Effector memory CD4-positive, alpha-beta T cell (primary cell): Measurements from ENCODE around the gene PPL.
"Not testable (repeated sequence)": the region's sequence is repeated elsewhere in the genome, so short reads cannot be mapped to it uniquely, and the experiment has no call there.

Experiments
- DNase-seq, 3 donors: peaks; one replicate each; pipeline ENCODE4 v3.0.0-alpha.2; 2020
- H3K27ac ChIP-seq: 2 replicates; pipeline ENCODE4 v1.7.0; 2013; ENCODE audit warnings: mild to moderate bottlenecking, low read length, moderate library complexity; ENCODE audit not compliant: insufficient read depth, poor library complexity, severe bottlenecking
- H3K27me3 ChIP-seq: replicated peaks from 2 replicates; pipeline ENCODE4 v1.7.0; 2013; ENCODE audit warnings: mild to moderate bottlenecking, low read length; ENCODE audit not compliant: insufficient read depth, control insufficient read depth, poor library complexity, severe bottlenecking
- H3K36me3 ChIP-seq: 2 replicates; pipeline ENCODE4 v1.7.0; 2013; ENCODE audit warnings: mild to moderate bottlenecking, low read length, moderate library complexity; ENCODE audit not compliant: control insufficient read depth, insufficient read depth
- H3K4me1 ChIP-seq: 2 replicates; pipeline ENCODE4 v1.7.0; 2013; ENCODE audit warnings: low read length, mild to moderate bottlenecking; ENCODE audit not compliant: control insufficient read depth, insufficient read depth, poor library complexity, severe bottlenecking
- H3K4me3 ChIP-seq: 2 replicates; pipeline ENCODE4 v1.7.0; 2013; ENCODE audit warnings: low read length, low read depth, mild to moderate bottlenecking; ENCODE audit not compliant: insufficient read depth, poor library complexity, severe bottlenecking
- H3K9me3 ChIP-seq: 2 replicates; pipeline ENCODE4 v1.7.0; 2013; ENCODE audit warnings: mild to moderate bottlenecking, low read length, moderate library complexity; ENCODE audit not compliant: control insufficient read depth

The PPL gene

GRCh38 chr16:4976611-4977145, 39.7 kb upstream of the PPL start:
- no peak for DNase-seq
- Histone ChIP-seq H3K27me3 (peaks cover 4% of the 10 kb centered on the region), H3K4me1 (no peaks in the 10 kb centered on the region), H3K4me3 (no peak overlapping the region), H3K9me3 (no peaks in the 10 kb centered on the region), H3K27ac (no peak overlapping the region), H3K36me3 (no peaks in the 10 kb centered on the region)

GRCh38 chr16:4976079-4976478, 39.1 kb upstream of the PPL start:
- no peaks in the 10 kb centered on the region for H3K9me3 ChIP-seq
- no peak overlapping the region for H3K27ac ChIP-seq
- H3K4me1 ChIP-seq = no peaks in the 10 kb centered on the region
- peaks cover 4% of the 10 kb centered on the region for H3K27me3 ChIP-seq
- no peak overlapping the region for H3K4me3 ChIP-seq
- H3K36me3 ChIP-seq = no peaks in the 10 kb centered on the region
- no peak for DNase-seq

GRCh38 chr16:4972938-4973587, 36.1 kb upstream of the PPL start:
- no peak for DNase-seq
- no peak overlapping the region for H3K27ac ChIP-seq
- no peaks in the 10 kb centered on the region for H3K36me3 ChIP-seq
- H3K27me3 ChIP-seq = peaks cover 4% of the 10 kb centered on the region
- H3K4me1 ChIP-seq = no peaks in the 10 kb centered on the region
- H3K4me3 ChIP-seq = no peak overlapping the region
- no peaks in the 10 kb centered on the region for H3K9me3 ChIP-seq

DNA sequence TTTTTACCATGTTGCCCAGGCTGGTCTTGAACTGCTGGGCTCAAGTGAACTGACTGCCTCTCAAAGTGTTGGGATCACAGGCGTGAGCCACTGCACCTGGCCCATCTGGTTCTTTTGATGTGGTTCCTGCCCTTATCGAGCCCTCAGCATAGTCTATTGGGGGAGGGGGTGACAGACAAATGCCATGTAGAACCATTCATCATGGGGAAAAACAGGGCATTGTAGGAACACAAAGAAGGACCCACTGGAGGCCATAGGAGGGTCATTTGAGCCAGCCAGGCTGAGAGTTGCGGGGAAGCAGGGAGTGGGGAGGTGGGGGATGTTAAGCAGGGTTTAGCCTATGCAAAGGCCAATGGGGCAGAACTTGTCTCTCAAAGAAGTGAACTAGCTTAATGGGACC, 33.1 kb upstream of the PPL start:
- no peak for DNase-seq
- H3K36me3 ChIP-seq = no peaks in the 10 kb centered on the region
- H3K4me1 ChIP-seq = no peaks in the 10 kb centered on the region
- peaks cover 4% of the 10 kb centered on the region for H3K27me3 ChIP-seq
- no peaks in the 10 kb centered on the region for H3K9me3 ChIP-seq
- no peak overlapping the region for H3K27ac ChIP-seq
- H3K4me3 ChIP-seq = no peak overlapping the region

DNA sequence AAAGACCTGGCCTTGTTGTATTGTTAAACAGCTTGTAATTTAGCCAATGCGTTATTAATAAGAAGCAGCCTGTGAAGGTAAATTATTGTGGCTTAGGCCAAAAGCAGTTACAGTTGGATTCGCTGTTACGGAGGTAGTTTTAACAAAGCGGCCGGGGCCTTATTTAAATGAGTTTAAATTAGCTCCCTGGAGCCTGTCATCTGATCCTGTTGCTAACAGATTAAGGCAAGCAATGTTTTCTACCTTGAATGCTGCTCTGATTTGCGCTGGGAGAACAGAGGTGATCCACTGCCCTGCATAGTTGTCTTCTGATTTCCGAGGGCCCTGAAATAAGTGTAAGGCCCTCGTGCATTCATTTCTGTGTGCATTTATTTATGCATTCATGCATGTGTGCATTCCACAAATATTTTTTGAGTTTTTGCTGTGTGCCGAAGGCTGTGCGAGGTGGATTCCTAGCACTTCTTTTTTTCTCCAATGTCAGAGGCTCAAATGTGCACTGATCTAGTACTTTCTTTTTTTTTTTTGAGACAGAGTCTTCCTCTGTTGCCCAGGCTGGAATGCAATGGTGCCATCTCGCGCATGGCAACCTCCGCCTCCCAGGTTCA, 32.0 kb upstream of the PPL start:
- Histone ChIP-seq H3K27ac (no peak overlapping the region), H3K27me3 (peaks cover 4% of the 10 kb centered on the region), H3K9me3 (no peaks in the 10 kb centered on the region), H3K4me1 (no peaks in the 10 kb centered on the region), H3K4me3 (no peak overlapping the region), H3K36me3 (no peaks in the 10 kb centered on the region)
- no peak for DNase-seq

DNA sequence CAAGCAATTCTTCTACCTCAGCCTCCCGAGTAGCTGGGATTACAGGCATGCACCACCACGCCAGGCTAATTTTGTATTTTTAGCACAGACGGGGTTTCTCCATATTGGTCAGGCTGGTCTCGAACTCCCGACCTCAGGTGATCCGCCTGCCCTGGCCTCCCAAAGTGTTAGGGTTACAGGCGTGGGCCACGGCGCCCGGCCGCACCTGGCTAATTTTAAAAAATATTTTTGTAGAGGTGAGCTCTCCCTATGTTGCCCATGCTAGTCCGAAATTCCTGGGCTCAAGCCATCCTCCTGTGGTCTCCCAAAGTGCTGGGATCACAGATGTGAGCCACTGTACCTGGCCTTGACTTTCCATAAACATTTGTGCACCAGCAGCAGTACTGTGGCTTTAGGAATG, 31.3 kb upstream of the PPL start:
- not testable (repeated sequence) for H3K27me3 ChIP-seq, H3K9me3 ChIP-seq, H3K4me1 ChIP-seq, H3K4me3 ChIP-seq, H3K27ac ChIP-seq, DNase-seq, H3K36me3 ChIP-seq

- no peaks in the 10 kb centered on the region for H3K36me3 ChIP-seq
- H3K4me1 ChIP-seq = no peaks in the 10 kb centered on the region
- no peak overlapping the region for H3K4me3 ChIP-seq
- DNase-seq = no peak
- H3K9me3 ChIP-seq = no peaks in the 10 kb centered on the region
- no peak overlapping the region for H3K27ac ChIP-seq
- H3K27me3 ChIP-seq = no peaks in the 10 kb centered on the region
Observed at GRCh38 chr16:4966736-4967453, 29.9 kb upstream of the PPL start.

GRCh38 chr16:4963527-4963926, 26.6 kb upstream of the PPL start:
- not testable (repeated sequence) for H3K9me3 ChIP-seq, H3K27me3 ChIP-seq, H3K27ac ChIP-seq, H3K4me1 ChIP-seq, DNase-seq, H3K4me3 ChIP-seq, H3K36me3 ChIP-seq

DNA sequence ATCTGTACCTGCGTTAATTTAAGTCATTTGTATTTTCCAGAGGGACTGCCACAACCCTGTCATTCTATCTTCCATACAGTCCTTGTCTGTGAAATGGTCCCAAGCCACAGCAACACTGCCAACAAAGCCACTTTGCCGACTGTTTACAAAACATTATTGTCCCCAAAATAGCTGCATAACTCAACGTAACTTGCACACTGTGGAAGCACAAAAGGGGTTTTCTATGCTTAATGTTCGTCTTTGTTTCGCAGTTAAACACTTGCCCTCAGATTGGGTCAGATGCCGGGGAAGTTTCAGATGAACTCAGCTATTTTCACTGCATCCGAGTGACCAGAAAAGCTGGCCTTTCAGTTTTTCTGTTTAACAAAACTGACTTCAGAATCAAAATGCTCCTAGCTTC, 25.8 kb upstream of the PPL start:
- no peak for DNase-seq
- Histone ChIP-seq H3K4me3 (no peak overlapping the region), H3K36me3 (no peaks in the 10 kb centered on the region), H3K27me3 (peaks cover 6% of the 10 kb centered on the region), H3K4me1 (peaks cover 8% of the 10 kb centered on the region), H3K27ac (no peak overlapping the region), H3K9me3 (no peaks in the 10 kb centered on the region)

GRCh38 chr16:4960579-4960978, 23.6 kb upstream of the PPL start:
- Histone ChIP-seq H3K36me3 (no peaks in the 10 kb centered on the region), H3K4me1 (peaks cover 11% of the 10 kb centered on the region), H3K4me3 (no peak overlapping the region), H3K27me3 (peaks cover 6% of the 10 kb centered on the region), H3K9me3 (no peaks in the 10 kb centered on the region), H3K27ac (no peak overlapping the region)
- DNase-seq = no peak
